ENCODE measurements around the gene ANKH.

ANKH gene

GRCh38 chr5:14890846-14891245 lies 19.3 kb upstream of the ANKH start:
- ATAC-seq: no peak
- TF ChIP-seq TCF4 (CRISPR knock-in tag; IDR thresholded peaks at IDR 0.05; ENCODE audit: borderline replicate concordance) (no peak), ZFP3 (CRISPR knock-in tag; IDR thresholded peaks at IDR 0.05) (no peak), ZFP30 (CRISPR knock-in tag; IDR thresholded peaks at IDR 0.05) (no peak), TOX (CRISPR knock-in tag; IDR thresholded peaks at IDR 0.05; ENCODE audit: borderline replicate concordance) (no peak), ISL1 (CRISPR knock-in tag; IDR thresholded peaks at IDR 0.05) (no peak), RARB (CRISPR knock-in tag; IDR thresholded peaks at IDR 0.05) (no peak), ESRRG (CRISPR knock-in tag; IDR thresholded peaks at IDR 0.05) (no peak), CSRNP3 (CRISPR knock-in tag; IDR thresholded peaks at IDR 0.05) (no peak), SNAI2 (CRISPR knock-in tag; IDR thresholded peaks at IDR 0.05) (no peak), ZNF8 (CRISPR knock-in tag; IDR thresholded peaks at IDR 0.05) (no peak), ARNTL (CRISPR knock-in tag; IDR thresholded peaks at IDR 0.05; ENCODE audit: borderline replicate concordance, low read depth) (no peak), TSHZ2 (CRISPR knock-in tag; IDR thresholded peaks at IDR 0.05) (no peak), PPARA (CRISPR knock-in tag; IDR thresholded peaks at IDR 0.05; ENCODE audit: borderline replicate concordance) (no peak), GLIS3 (CRISPR knock-in tag; IDR thresholded peaks at IDR 0.05) (no peak), OSR1 (CRISPR knock-in tag; IDR thresholded peaks at IDR 0.05) (no peak), ZC3H10 (CRISPR knock-in tag; IDR thresholded peaks at IDR 0.05) (no peak), BACH2 (CRISPR knock-in tag; IDR thresholded peaks at IDR 0.05; ENCODE audit: borderline replicate concordance) (no peak)
- TF ChIP-seq, protein P1, sequence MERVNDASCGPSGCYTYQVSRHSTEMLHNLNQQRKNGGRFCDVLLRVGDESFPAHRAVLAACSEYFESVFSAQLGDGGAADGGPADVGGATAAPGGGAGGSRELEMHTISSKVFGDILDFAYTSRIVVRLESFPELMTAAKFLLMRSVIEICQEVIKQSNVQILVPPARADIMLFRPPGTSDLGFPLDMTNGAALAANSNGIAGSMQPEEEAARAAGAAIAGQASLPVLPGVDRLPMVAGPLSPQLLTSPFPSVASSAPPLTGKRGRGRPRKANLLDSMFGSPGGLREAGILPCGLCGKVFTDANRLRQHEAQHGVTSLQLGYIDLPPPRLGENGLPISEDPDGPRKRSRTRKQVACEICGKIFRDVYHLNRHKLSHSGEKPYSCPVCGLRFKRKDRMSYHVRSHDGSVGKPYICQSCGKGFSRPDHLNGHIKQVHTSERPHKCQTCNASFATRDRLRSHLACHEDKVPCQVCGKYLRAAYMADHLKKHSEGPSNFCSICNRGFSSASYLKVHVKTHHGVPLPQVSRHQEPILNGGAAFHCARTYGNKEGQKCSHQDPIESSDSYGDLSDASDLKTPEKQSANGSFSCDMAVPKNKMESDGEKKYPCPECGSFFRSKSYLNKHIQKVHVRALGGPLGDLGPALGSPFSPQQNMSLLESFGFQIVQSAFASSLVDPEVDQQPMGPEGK (CRISPR knock-in tag; IDR thresholded peaks at IDR 0.05; ENCODE audit: borderline replicate concordance): no peak

DNA sequence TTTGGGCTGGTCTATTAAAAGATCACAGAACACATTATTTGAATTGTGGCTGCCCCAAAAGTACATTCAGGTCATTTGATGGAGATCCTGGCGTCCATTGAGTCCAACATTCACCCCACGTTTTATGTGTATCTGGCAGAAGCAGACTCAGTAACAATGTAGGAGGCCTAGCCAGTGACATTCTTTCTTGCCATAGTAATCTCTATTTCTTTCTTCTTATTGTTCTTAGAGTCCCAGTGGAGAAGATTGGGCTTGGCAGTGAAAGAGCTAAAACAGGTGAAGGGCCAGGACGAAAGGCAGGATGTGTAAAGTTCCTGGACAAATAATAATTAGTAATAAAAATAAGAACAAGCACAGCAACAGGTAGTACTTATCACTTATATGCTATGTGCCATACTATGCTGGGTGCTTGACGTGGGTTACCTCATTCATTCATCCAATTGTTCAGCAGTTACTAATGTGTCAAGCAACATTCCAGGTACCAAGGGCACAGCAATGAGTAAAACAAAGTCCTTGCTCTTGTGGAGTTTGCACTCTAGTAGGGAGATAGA lies 12.6 kb upstream of the ANKH start:
- no peak for TF ChIP-seq ZNF8 (CRISPR knock-in tag; IDR thresholded peaks at IDR 0.05)
- no peak for TF ChIP-seq TOX (CRISPR knock-in tag; IDR thresholded peaks at IDR 0.05; ENCODE audit: borderline replicate concordance)
- no peak for TF ChIP-seq ISL1 (CRISPR knock-in tag; IDR thresholded peaks at IDR 0.05)
- TF ChIP-seq ZNF70 (CRISPR knock-in tag; IDR thresholded peaks at IDR 0.05): no peak
- TF ChIP-seq BACH2 (CRISPR knock-in tag; IDR thresholded peaks at IDR 0.05; ENCODE audit: borderline replicate concordance): no peak
- ATAC-seq: no peak

- ATAC-seq: no peak
- TF ChIP-seq CSDC2 (CRISPR knock-in tag; IDR thresholded peaks at IDR 0.05) (no peak), ARNTL (CRISPR knock-in tag; IDR thresholded peaks at IDR 0.05; ENCODE audit: borderline replicate concordance, low read depth) (no peak), RARB (CRISPR knock-in tag; IDR thresholded peaks at IDR 0.05) (no peak), ESRRG (CRISPR knock-in tag; IDR thresholded peaks at IDR 0.05) (no peak), CSRNP3 (CRISPR knock-in tag; IDR thresholded peaks at IDR 0.05) (no peak), ISL1 (CRISPR knock-in tag; IDR thresholded peaks at IDR 0.05) (no peak), ZNF8 (CRISPR knock-in tag; IDR thresholded peaks at IDR 0.05) (no peak), PPARA (CRISPR knock-in tag; IDR thresholded peaks at IDR 0.05; ENCODE audit: borderline replicate concordance) (no peak), ZFP3 (CRISPR knock-in tag; IDR thresholded peaks at IDR 0.05) (no peak), ZNF70 (CRISPR knock-in tag; IDR thresholded peaks at IDR 0.05) (no peak), TSHZ2 (CRISPR knock-in tag; IDR thresholded peaks at IDR 0.05) (no peak)
- TF ChIP-seq, protein P2, sequence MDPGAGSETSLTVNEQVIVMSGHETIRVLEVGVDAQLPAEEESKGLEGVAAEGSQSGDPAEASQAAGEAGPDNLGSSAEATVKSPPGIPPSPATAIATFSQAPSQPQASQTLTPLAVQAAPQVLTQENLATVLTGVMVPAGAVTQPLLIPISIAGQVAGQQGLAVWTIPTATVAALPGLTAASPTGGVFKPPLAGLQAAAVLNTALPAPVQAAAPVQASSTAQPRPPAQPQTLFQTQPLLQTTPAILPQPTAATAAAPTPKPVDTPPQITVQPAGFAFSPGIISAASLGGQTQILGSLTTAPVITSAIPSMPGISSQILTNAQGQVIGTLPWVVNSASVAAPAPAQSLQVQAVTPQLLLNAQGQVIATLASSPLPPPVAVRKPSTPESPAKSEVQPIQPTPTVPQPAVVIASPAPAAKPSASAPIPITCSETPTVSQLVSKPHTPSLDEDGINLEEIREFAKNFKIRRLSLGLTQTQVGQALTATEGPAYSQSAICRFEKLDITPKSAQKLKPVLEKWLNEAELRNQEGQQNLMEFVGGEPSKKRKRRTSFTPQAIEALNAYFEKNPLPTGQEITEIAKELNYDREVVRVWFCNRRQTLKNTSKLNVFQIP (CRISPR knock-in tag; IDR thresholded peaks at IDR 0.05; ENCODE audit: borderline replicate concordance, low read depth): no peak
- TF ChIP-seq, protein P3, sequence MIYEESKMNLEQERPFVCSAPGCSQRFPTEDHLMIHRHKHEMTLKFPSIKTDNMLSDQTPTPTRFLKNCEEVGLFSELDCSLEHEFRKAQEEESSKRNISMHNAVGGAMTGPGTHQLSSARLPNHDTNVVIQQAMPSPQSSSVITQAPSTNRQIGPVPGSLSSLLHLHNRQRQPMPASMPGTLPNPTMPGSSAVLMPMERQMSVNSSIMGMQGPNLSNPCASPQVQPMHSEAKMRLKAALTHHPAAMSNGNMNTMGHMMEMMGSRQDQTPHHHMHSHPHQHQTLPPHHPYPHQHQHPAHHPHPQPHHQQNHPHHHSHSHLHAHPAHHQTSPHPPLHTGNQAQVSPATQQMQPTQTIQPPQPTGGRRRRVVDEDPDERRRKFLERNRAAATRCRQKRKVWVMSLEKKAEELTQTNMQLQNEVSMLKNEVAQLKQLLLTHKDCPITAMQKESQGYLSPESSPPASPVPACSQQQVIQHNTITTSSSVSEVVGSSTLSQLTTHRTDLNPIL (CRISPR knock-in tag; IDR thresholded peaks at IDR 0.05; ENCODE audit: low read depth): no peak
Measured at GRCh38 chr5:14882658-14883580, 11.3 kb upstream of the ANKH start.

Measured in SK-N-SH treated with all-trans-retinoic acid at 6 μM for 48 hours (cell line).